Amniotic stem cell (primary cell): ENCODE measurements around the gene HDAC9.

Experiments used
- DNase-seq: peaks from one replicate; lab custom pipeline; 2025; lab: John Stamatoyannopoulos, UW

Gene HDAC9

DNA sequence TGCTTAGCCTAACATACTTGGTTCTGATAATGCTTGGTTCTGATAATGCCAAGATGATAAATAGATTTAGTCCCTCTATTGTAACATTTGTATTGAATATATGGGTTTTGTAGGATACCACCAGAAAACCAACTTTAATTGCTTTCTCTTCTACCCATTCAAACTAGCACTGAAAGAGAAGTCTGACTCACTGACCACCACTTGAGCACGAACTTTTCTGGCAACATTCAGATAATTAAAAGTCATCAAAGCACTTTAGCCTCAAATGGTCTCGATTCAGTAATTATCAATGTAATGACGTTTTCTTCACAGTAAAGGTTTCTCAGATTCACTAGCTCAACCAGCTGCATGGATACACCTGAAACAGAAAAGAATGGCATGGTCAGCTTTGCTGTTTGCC, 63.0 kb downstream of the HDAC9 start:
- no peak for DNase-seq

DNA sequence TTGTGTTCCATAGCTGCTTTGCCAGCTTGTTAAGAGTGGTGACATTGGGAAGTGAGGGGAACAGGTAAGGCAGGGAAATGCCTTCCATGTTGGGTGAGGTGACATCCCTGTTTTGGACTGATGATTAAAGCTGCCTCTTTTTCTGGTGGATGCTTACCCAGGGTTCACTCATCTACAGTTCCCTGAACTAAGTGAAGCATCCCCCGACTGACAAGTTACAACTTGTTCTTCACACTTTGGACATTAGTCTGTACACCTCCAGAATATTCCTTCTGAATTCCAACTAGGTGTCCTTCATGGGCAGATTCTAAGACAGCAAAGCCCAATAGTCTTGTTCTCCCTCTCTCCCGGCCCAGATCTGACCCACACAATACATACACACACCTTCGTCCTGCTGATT, 63.4 kb downstream of the HDAC9 start:
- DNase-seq: no peak

DNA sequence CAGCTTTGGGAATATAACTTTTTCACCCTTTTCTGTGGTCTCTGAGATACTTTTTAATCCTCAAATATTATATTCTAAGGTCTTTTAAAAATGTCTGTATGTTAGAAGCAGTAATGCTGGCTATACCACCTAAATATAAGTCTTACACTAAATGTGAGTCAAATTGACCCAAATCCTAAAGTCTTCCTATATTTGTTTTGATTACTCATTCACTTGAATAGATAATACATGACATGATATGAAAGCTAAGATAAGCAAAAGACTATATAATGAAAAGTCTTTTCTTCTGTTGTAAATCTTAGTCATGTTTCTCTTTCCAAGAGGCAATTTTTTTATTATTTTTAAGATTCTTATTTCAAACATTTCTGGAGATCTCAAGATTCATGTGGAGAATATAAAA, 64.2 kb downstream of the HDAC9 start:
- no peak for DNase-seq

DNA sequence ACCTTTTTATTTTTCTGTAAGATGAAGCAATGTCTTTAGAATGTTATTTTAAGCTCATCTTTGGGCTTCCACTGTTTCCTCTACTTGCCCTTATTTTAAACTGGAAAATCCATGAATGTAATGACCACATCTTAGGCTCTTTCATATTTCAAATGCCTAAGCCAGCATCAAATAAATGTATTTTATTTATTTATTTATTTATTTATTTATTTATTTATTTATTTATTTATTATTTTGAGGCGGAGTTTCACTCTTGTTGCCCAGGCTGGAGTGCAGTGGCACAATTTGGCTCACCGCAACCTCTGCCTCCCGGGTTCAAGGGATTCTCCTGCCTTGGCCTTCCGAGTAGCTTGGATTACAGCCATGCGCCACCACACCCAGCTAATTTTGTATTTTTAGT, 69.2 kb downstream of the HDAC9 start:
- no peak for DNase-seq

DNA sequence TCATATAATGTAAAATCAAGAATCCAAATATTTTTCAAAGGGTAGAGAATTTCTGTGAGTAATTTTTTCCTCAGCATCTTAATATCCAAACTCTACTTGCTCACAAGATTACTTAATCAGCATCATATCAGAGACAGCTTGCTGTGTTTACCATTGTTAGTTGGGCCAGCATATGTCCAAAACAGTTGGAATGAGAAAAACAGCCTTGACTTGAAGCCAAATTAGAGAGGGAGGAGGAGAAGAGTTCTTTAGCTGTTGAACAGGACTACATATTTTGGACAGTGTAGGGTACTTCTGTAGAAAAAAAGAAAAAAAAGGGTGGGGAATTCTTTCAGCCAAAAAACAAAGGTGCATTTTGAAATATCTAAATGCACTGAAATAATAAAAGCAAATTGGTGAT, 69.8 kb downstream of the HDAC9 start:
- no peak for DNase-seq

DNA sequence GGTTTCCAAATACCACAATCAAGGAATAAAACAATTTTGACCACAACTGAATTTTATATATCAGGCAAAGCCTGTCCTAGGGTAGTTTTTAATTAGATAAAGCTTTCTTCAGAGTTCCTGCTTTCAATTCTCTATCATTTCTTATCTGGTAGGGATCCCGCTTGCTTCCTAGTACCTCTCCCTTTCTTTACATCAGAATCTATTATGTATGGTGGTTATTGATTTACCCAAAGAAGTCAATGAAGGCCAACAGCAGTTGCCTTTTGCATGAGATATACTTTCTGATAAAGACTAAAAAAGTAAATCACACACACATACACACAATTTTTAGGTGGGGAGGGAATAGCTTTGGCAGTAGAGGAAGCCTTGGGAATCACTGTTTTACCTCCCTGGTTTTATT, 70.7 kb downstream of the HDAC9 start:
- DNase-seq: no peak

DNA sequence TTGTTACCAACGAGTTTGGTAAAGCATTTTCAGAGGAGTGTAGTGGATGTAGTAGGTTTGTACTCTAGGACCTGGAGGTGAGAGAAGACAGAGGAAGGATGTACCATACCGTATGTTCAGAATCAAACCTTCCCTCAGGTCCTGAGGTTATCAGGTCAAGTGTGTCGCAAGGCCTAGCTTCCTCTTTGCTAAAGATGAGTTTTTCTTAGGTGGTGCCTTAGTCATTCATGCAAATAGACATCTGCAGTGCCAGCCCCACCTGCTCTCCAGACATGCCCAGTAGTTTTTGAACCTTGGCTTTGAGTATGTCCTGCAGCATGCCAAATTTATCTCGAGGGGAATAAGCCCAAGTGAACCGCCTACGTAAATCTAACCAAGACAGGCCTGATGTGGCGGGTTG, 71.3 kb downstream of the HDAC9 start:
- no peak for DNase-seq

DNA sequence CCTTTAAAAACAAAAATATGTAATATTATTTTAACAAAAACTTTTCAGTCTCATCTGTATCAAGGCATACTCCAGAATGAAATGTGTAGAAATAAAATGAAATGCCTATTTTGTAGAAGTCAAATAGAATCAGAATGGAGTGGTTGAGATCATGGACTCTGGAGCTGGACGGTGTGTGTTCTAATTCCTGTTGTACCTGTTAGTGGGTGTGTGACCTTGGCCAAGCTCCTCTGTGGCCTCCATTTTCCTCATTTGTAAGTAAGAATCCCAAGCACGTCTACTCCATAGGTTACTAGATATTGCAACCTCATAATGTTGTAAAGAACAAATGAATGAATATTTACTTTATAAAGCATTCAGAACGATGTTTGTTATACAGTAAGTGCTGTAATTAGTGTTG, 74.9 kb downstream of the HDAC9 start:
- no peak for DNase-seq

DNA sequence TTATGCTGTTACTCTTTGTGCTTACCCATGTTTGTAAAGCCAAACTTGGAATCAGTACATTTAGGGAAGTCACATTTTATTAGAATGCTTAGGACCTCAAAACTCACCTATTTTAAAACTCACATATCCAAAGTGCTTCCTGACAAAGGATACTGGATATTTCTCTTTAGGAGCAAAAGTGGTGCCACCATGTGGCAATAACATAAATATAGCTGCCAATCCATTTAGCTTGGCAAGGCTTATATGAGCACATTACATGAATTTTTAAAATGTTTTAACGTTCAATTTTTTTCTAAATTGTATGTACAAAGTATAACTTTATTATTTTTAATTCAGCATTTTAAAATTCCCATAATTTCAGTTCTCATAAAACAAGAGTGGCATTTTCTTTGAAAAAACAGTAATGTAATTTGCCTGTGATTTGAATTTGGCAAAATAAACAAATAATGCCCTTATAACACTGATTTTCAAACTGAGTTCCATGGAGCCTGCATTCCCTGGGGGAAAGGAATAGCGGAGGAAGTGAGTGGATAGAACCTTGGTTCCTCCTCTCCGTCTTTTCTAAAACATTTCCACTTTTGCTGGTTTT, 75.4 kb downstream of the HDAC9 start:
- no peak for DNase-seq

DNA sequence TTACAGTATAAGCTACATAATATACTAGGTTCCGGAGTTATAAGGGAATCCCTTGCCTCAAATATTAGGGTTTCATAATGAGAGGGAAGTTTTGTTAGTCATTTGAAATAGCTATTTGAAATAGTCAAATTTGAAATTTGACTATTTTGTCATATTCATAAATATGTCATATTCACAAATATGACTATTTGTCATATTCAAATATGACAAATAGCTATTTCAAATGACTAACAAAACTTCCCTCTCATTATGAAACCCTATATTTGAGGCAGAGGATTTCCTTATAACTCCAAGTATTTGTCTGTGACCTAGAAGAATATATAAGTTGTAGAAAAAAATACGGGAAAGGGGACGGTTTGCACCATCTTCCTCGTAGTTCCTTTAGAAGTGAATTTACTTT, 76.6 kb downstream of the HDAC9 start:
- DNase-seq: no peak

DNA sequence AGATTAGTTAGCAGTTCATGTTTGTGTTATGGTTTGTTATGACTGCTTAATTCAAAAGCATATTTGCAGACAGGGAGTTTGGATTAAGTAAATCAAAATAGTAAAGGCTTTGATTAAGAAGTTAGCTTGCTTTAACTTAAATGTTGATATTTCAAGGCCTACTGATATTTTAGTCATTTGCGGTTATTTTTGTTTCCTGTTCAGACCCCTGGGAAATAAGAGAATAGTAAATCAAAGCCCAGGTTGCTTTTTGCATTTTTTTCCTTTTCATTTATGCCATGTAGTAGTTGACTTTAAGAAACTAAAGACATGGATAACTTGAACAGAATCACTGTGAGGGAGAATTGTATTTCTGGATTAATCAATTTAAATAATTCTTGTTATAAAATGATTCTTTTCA, 77.3 kb downstream of the HDAC9 start:
- no peak for DNase-seq

DNA sequence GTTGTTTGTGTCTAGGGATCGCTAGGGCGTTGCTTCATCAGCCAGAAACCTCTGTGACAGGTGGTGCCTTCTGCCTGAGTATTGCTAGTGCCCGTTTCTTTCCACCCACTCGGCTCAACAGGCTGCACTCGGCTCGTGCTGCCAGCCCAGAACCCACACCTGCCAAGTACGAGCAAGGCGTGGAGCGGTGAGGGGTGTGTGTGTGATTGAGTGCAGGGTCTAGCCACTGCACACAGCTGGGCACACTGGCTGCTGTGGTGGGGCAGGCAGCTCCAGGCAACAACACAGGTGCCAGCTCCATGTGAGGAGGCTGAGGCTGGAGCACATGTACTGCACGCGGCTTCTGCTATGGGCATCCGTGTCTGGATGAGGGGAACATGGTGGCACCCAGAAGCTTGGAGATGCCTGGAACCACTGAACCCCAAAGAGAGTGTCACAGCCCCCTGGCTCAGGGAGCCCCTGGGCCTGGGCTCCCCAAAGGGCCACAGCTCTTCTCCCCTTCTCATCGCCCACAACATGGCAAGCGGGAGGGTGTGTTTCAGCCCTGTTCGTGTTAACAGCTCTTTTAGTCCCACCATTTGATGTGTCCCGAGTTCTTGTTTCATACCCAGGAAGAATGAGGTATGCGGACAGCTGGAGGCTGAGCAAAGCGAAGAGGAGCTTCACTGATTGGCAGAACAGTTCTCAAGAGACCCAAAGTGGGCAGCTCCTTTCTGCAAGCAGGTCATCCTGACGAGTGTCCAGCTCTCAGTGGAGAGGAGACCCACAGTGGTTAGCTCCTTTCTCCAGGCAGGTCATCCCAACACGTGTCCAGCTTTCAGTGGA, 78.1 kb downstream of the HDAC9 start:
- no peak for DNase-seq

DNA sequence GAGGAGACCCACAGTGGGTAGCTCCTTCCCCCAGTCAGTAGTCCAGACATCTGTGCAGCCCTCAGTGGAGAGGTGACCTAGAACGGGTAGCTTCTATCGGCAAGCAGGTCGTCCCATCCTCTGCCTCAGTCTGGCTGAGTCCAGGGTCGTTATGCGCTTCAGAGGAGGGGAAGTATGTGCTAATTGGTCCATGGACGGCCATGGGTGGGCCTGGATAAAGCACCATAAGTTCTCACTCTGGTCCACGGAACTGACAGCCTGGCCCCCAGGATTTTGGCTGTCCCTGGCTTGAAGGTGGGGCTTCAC, 78.6 kb downstream of the HDAC9 start:
- DNase-seq: no peak

DNA sequence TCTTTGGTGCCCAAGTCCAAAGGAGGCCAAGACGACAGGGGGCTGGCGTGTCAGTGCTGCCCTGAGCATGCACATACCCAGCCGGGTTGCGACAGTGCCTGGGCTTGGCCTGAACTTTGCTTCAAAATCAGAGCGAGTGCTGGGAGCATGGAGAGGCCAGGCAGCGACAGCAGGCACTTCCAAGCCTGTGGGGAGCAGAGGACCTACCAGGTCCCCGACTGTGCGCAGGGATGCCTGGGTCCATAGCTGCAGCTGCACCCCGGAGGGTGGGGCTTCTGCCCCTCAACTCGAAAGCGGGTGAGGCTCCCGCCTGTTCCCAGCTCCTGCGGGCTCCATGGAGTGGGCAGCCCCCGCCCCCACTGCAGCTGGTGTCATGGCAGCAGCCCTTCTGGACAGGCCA, 79.1 kb downstream of the HDAC9 start:
- no peak for DNase-seq

DNA sequence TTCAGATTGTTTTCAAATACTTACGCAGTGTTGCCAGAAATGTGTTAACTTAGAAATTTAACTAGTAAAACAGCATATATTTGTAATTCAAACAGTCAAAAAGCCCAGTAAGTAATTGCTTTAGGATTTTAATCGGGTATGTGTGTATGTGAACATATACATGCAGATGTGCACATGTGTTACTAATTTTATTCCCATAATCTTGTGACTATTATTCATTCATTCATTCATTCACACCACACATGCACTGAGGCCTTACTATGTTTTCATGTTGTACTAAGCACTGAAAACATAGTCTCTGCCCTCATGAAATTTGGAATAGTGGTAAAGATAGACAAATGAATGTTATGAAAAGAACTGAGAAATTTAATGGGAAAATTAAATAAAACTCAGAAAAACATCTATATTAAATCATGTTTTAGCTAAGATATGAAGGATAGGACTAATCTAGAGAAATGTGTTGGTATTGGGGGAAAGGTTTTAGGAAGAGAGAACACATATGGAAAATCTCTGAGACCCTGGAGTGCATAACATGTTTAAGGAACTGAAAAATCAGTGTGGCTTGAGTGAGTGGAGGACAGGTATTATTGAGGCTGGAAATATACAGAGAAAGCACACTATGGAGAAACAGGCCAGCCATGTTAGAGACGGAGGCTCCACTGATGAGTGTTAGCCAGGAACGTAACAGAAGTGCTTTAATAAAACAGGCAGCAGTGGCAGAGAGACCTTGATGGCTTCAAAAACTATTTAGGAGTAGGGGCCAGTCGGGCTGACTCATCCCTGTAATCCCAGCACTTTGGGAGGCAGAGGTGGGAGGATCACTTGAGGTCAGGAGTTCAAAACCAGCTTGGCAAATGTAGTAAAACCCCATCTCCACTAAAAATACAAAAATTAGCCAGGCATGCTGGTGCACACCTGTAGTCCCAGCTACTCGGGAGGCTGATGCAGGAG, 80.3 kb downstream of the HDAC9 start:
- no peak for DNase-seq

DNA sequence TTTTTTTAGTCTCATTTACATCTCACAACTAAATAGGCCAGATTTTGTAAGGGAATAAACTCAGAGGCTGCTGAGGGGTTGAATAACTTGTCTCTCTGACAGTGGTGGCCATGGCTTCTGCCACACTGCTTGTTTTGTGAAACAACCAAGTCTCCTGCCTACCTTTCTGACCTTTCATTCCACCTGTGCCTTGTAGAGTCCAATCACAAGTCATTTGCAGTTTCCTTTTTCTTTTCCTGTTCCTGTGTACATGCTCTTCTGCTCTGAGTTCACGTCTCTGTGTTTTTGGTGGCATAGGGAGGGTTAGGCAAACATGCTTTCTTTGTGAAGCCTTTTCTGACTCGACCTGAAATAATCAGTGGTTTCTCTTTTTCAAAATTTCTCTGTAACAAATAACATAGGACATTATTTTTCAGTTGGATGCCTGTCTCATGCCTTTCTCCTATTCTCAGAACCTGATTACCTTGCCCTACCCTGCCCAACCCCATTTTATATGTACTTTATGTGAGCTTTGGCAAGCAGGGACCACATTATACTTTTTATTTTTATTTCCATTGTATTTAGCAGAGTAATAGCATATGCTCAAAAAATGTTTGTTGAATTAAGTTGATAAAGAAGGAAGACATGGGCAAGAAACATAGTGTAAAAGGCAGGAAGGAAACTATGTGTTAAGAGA, 81.7 kb downstream of the HDAC9 start:
- DNase-seq: no peak

DNA sequence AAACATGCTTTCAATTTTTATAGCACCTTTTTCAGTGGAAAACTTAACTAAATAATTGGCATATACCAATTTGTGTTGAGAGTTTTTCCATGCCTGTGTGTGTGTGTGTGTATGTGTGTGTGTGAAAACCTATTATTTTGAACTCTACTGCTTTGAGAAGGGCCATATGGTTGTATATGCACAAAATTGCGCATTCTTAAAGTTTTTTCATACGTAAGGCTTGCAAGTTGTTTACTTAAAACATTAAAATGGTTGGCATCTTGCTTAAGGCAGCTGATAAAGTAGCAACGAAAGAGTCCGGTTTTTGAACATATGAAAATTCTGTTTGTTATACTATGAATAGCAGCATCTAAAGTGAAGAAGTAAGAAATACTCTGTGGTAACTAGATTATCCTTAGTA, 84.1 kb downstream of the HDAC9 start:
- DNase-seq: no peak

DNA sequence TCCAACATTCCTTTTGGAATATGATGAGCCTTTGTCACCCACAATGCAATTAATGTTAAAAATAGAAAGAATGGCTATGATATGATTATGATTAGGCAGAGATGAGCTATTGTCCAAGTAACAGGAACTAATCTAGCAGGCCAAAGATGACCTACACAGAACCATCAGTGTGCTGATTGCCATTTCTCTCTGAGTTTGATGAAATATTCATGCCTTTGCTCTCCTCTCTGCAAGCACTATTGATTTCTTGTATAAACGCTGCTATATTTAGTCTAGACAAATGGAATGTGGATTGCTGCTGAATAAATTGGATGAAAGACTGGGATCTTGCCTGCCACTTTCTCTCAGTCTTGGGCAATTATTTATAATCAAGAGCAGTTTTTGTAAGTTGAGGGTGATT, 85.4 kb downstream of the HDAC9 start:
- no peak for DNase-seq

DNA sequence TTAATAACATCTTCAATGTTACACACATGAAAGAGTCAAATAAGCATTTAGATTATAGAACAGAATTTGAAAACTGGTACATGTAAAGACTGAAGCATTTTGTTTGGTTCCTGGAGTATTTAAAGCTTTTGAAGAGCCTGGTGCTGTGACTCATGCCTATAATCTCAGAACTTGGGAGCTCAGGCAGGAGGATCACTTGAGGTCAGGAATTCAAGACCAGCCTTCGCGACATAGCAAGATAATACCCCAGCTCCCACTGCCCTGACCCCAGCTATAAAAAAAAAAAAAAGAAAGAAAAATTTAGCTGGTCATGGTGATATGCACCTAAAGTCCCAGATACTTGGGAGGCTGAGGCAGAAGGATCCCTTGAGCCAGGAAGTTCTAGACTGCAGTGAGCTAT, 87.8 kb downstream of the HDAC9 start:
- DNase-seq: peak; percentile 18

DNA sequence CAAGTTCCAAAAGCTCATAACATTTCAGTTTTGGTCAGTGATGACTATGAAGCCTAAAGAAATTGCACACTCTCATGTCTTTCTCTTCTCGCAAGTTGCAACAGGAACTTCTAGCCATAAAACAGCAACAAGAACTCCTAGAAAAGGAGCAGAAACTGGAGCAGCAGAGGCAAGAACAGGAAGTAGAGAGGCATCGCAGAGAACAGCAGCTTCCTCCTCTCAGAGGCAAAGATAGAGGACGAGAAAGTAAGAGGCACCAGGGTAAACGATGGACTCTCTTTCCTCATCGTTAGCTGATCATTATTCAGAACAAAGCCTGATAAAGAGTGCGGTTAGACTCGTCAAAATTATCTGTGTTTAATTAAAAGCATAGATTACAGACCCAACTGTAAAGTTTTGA, 94.7 kb downstream of the HDAC9 start:
- no peak for DNase-seq

DNA sequence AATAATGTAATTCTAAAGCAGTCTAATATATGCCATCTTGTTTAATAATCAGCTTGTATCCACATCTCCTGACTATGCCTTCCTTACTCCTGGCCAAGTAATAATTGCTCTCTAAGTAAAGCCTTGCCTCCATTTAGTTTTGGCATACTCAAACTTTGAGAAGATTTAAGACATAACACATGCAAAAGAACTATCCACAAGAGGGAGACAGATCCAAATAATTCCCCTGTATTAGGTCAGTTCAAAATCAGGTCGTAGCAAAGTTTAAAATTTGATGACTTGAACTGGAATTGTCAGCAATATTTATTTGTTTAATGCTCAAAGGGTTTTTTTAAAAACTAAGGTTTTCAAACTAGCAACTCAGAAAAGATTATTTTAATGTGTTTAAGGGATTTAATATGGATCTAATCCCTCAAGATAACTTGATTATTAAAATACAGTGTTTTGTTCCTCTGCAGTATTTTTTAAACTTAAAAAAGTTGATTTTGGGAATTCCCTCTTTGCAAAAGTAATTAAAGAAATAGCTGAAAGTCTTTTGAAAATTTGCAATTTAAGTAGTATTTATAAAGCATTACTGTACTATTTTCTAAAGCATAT, 95.3 kb downstream of the HDAC9 start:
- peak; percentile 19 for DNase-seq

DNA sequence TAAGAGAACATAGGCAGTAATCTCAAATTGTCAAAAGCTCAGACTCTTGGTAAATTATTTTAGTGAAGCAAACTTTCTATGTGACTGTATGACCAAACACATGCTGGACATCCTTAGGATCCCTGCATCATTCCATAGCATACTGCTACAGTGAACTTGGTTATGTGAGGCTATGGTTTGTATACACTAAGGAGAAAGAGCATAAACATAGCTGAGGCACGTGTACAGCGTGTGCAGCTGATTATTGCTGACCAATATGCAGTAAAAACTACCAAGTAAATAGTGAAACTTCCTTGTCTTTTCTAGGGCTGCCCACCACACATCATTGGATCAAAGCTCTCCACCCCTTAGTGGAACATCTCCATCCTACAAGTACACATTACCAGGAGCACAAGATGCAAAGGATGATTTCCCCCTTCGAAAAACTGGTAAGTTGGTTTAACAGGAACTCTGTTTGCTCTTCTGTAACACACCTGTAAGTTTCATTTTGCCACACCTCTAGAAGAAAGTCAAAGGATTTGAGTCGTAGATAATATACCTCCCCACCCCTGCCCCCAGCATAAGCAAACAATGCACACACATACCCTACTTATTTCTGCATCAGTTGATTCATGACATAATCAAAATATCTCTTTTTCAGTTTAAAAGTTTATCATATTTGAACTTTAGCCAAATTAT, 98.2 kb downstream of the HDAC9 start:
- no peak for DNase-seq
